ENCODE data around the gene PPP1R13L.

DNA sequence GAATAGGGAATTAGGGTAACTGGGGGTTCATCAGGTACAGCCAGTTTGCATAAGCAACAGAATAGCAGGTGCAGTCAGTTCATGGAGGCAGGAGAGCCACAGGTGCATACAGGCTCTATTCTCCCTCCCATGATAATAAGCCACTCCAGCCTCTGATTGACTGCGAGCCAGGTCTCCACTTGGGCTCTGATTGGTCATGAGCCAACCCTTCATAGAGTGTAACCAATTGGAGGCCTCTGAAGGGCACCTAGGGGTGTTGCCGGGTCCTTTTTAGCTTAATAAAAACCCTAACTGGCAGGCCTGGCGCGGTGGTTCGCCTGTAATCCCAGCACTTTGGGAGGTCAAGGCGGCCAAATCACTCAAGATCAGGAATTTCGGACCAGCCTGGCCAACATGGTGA, 73.5 kb downstream of the PPP1R13L start:
- TF ChIP-seq, protein P1, sequence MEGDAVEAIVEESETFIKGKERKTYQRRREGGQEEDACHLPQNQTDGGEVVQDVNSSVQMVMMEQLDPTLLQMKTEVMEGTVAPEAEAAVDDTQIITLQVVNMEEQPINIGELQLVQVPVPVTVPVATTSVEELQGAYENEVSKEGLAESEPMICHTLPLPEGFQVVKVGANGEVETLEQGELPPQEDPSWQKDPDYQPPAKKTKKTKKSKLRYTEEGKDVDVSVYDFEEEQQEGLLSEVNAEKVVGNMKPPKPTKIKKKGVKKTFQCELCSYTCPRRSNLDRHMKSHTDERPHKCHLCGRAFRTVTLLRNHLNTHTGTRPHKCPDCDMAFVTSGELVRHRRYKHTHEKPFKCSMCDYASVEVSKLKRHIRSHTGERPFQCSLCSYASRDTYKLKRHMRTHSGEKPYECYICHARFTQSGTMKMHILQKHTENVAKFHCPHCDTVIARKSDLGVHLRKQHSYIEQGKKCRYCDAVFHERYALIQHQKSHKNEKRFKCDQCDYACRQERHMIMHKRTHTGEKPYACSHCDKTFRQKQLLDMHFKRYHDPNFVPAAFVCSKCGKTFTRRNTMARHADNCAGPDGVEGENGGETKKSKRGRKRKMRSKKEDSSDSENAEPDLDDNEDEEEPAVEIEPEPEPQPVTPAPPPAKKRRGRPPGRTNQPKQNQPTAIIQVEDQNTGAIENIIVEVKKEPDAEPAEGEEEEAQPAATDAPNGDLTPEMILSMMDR (IDR thresholded peaks at IDR 0.05) = no peak
- TF ChIP-seq POLR2A (IDR thresholded peaks at IDR 0.05) = no peak
- TF ChIP-seq POLR2AphosphoS5 (IDR thresholded peaks at IDR 0.05) = no peak
- no peak for TF ChIP-seq EP300 (IDR thresholded peaks at IDR 0.05)

Measured in gastroesophageal sphincter (tissue), 3 donors.